ENCODE measurements around the gene PLD6. TPM values are rescaled to one million over a fixed set of nuclear protein-coding genes. Genes with fewer than 3 reads are reported as not detected.
"Not testable (repeated sequence)": the region's sequence is repeated elsewhere in the genome, so short reads cannot be mapped to it uniquely, and the experiment has no call there.

The PLD6 gene
- total RNA-seq, 1 experiment from 2014 or later: 15.1 TPM

DNA sequence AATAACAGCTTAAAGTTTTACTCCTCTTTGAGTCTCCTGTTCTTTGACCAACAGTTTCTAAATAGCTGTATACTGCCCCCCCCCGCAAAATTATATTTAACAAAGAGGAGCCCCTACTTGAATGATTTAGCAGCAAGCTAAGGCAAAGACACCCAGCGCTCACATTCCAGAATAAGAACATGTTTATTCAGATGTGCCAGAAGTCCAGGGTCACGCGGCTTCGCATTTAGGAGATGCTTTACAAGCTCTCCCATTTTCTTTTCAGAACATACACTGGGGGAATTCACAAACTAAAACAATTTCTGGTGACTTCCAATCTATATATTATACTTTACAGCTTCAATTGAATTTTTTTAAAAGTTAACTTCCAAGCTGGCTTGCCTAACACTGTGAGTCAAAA, 5.3 kb downstream of the PLD6 start:
- no peak for DNase-seq (ENCODE audit: low spot score)

DNA sequence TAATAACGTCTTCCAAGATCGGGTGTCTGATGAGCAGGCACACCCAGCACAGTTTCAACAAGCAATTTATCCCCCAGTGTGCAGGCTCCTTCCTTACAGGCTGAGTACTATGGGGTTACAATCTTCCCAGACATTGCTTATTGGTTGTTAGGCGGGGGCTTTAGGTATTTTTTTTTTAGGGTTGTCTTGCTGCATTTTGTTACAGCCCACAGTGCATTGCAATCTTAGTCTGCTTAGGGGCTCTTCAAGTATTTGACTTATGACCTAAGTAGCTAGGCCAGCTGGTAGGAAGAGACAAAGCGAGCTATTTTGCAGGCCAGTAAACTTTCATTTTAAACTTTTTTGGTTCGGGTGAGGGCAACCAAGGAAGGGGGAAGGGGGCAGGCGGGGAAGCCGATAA, 5.8 kb downstream of the PLD6 start:
- no peak for DNase-seq (ENCODE audit: low spot score)

DNA sequence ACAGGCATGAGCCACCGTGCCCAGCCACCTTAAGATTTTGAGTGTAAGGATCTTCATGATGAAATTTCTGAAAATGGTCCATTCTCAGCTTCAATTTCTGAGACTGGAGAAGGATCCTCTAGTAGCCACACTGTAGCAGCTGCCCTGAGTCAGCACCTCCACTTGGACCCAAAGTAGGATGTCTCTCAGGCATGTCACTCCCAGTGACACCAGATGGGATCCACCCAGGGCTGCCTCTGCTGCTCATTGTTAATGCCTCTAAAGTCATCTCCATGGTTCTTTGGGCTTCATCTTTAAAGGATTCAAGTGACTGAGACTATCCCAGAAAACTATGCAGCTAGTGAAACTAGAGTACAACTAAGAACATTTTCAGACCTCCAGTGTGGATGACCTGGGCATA, 7.9 kb downstream of the PLD6 start:
- DNase-seq (ENCODE audit: low spot score): no peak

DNA sequence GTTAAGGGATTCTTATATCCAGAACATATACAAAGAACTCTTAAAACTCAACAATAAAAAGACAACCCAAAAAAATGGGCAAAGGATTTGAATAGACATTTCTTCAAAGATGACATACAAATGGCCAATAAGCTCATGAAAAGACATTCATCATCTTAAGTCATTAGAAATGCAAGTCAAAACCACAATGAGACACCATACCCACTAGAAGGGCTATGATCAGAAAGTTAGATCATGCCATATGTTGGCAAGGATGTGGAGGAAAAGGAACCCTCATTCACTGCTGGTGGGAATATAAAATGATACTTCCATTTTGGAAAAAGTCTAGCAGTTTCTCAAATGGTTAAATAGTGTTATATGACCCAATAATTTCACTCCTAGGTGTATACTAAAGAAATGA, 9.4 kb downstream of the PLD6 start:
- DNase-seq (ENCODE audit: low spot score): no peak

DNA sequence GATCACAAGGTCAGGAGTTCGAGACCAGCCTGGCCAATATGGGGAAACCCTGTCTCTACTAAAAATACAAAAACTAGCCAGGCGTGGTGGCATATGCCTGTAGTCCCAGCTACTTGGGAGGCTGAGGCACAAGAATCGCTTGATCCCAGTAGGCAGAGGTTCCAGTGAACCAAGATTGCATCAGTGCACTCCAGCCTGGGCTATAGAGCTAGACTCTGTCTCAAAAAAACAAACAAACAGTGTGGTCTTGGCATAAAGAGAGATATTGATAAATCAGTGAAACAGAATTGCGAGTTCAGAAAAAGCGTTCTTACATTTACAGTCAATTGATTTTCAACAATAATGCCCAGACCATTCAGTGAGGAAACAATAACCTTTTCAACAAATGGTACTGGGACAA, 10.7 kb downstream of the PLD6 start:
- not testable (repeated sequence) for DNase-seq (ENCODE audit: low spot score)

DNA sequence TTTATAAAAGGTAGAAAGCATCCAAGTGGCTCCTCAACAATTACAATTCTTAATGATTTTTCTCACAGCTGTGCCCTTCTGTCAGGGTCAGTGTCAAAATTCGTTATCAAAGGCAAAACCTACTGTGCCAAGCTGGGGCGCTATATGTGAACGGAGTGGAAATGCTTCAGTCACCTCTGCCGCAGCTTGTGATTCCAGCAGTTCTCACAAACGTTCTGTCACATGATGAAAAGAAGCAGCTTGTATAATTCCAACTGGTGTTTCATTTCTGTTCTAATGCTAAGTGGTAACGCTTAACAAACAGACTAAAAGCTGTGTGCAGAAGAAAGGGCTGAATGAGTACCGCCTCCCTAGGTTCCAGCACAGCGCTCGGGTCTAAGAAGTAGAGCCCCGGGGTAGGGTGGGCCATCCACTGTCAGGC, 14.2 kb downstream of the PLD6 start:
- DNase-seq (ENCODE audit: low spot score): no peak

DNA sequence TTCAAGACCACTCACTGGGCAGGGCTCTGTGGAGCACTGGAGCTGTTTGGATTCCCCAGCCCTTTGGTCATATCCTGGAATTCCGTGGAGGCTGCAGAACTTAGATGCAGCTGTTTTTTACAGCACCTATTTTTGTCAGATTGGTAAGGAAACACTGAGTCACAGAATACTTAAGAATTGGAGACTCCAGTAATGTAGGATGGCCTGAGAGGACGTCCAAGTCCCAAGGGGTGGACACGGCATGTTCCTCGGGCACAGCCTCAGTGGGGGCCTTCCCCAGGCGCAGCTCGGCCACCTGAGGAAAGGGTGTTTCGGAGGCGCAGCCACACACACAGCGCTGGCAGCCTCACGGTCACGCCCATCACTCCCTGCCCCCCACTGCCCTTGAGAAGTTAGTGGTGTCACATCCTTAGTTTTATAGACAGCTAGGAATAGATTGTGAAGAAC, 14.8 kb downstream of the PLD6 start:
- DNase-seq (ENCODE audit: low spot score): peak; percentile 89

DNA sequence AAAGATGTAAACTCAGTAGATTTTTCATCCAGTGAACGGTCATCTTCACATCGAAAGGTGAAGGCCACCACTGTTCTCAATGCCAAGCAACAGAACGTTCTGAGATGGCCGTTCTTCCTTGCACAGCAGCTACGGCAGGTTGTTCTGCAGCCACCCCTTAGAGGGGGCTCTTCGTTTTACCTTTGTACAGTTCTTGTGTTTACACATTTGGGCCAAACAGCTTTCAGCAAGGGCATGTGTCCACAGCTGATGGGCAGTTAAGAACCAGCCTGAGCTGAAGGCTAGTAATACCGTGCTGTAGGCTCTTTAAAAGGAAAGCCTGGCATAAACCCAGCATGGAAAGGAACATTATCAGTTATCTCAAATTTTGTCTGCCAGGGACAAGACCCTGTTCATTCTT, 15.9 kb downstream of the PLD6 start:
- no peak for DNase-seq (ENCODE audit: low spot score)

DNA sequence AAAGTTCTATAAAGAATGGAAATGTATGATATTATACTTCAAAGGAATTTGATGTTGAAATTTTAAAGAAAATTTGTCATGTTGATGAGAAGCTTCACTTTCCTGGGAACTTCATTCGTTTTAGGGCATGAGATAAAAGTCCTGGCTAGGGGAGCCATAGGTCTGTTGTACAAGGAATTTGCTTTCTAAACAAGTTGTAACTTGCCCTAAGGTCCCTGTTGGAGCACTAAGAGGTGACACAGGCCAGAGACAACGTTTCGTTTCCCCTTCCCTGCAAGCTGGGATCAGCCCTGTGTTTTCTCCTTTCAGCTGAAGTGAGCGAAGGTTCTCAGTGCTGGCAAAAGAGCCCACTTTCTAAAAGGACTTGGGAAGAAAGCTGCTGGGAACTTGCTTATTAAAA, 16.6 kb downstream of the PLD6 start:
- DNase-seq (ENCODE audit: low spot score): no peak

DNA sequence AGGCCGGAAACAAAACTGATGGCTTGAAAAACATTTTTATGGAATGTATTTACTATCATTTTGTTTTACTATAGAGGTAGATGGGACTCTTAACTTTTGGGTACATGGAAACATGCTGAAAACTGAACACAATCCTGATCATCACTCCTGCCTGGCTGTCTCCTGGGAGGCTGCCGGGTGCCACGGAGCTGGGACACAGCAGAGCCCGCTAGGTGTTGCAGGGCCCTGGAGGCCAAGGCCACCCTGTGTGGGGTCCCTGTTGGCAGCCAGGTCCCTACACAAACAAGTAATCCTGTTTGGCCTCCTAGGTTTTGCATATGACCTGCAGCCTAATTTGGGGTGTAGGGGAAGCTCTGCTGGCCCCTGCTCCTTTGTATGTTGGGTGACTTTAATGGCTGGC, 17.5 kb downstream of the PLD6 start:
- no peak for DNase-seq (ENCODE audit: low spot score)

DNA sequence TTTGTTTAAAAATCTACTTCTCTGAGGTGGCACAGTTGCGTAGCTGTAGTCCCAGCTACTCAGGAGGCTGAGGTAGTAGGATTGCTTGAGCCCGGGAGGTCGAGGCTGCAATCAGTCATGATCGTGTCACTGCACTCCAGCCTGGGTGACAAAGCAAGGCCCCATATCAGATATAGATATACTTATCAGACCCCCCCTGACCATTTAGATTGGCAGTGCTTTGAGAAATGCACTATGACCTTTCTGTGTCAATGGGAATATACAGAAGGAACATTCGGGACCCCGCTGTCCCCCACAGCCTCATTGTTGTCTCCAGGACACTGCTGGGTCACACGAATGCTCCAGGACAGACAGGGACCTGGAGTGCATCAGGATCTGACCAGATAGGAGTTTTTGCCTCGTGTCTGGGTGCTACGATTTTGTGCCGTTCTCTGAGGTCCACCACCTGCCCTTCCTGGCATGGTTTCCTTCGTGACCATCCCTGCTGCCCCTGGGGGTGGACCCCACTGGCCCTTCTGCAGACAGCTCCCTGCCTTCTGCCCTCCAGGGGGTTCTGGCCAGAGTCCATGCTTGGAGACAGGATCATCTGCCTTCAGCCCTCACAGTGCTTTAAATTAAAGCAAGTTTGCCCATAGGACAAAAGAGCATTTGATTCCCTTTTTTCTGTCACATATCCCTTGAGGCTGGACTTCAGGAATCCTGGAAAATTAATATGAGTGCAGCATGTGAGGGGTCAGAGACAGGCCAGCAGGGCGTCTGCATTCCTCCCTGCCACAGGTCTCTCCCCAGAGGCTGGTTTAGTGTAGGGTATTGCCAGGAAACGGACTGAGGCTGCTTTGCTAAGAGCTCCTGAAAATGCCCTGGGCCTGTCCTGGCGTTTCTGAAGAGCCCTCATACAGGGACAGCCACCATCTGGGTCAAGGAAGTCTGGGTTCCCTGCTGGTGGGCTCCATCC, 19.3 kb downstream of the PLD6 start:
- DNase-seq (ENCODE audit: low spot score): peak; percentile 49

DNA sequence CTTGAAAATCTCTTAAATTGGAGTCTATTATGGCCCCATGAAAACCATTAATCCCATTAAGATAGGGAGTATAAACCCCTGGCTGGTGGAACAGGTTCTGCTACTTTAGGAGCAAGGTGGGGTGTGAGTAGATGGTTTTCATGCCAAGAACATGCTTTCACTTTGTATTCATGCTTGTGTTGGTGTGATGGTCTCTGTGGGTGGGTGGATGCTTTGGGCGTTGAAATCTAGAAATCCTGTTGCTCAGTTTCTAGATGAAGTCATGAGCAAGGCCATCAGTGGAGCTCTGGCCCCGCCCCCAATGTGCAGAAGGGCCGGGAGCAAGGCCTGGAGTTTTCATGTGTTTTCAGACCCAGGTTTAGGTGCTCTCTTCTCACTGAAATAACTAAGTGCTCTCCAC, 20.1 kb downstream of the PLD6 start:
- DNase-seq (ENCODE audit: low spot score): no peak

DNA sequence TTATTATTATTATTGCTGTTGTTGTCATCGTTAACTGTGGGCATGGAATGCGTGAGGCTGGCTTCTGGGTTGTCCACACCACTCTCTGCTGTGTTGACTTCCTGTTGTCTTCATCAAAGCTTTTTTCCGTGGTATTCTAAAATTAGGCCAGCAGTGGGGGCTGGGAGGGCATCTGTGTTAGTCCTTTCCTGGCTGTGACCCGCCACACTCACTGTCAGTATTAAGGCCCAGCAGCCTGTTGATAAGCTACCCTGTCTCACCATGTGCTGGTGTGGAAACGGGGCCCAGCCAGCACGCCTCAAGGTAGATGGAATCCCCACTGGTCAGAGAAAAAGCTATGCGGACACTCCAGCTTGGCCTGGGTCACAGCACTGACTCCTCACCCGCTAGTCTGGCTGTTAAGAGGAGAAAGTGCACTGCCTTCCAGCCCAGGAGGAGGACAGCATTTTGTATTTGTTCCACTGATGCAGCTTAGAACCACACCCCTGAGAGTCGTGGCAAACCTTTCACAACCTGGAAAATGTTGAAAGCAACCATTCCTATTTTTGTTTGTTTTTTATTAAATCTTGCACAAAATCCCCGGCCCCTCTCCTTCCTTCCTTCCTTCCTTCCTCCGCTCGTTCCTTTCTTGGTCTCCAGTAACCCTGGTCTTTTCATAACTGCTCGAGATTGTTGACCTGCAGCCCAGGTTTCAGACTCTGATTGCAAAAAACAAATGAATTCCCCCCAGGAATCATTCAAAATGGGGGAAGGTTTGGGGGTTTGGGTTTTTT, 21.0 kb downstream of the PLD6 start:
- not testable (repeated sequence) for DNase-seq (ENCODE audit: low spot score)

DNA sequence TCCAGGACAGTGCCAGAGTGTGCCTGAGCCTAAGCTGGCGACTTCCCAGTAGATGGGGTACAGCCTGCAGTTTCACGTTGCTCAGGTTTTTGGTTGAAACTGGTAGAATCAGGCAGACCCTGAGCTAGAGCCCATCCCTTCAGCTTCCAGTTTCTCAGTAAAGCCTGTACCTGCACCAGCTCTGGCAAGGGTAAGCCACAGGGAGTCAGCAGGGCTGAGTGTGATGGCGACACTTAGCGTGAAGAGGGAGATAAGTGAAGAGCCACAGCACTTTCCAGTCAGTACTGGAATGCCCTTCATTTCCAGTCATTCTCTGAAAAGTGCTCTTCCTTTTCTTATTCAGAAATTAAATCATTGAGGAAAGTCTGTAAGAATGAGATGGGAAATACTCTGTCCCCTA, 22.4 kb downstream of the PLD6 start:
- no peak for DNase-seq (ENCODE audit: low spot score)

DNA sequence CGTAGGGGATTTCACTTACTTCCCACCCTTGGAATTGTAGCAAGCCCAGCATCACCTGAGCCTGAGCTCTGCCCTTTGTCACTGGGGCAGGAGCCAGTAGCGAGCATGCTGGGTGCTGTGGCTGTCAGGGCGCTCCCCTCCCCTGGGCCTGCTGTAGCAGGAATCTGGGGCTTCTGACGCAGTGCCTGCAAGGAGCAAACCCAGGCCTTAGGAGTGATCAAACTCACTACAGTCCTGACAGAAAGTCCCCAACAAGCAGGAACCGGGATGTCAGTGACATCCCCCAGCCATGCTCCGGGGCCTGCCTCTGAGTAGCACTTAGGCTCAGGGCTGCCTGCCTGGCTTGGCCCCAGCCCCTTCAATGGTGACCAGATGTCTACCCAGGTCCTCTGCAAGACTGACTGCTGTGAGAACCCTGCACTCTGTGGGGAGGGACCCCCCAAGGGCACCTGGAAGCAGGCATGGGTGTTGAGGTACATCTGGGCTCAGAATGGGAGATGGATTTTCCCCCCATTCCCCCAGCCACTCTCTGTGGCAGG, 23.5 kb downstream of the PLD6 start:
- no peak for DNase-seq (ENCODE audit: low spot score)

DNA sequence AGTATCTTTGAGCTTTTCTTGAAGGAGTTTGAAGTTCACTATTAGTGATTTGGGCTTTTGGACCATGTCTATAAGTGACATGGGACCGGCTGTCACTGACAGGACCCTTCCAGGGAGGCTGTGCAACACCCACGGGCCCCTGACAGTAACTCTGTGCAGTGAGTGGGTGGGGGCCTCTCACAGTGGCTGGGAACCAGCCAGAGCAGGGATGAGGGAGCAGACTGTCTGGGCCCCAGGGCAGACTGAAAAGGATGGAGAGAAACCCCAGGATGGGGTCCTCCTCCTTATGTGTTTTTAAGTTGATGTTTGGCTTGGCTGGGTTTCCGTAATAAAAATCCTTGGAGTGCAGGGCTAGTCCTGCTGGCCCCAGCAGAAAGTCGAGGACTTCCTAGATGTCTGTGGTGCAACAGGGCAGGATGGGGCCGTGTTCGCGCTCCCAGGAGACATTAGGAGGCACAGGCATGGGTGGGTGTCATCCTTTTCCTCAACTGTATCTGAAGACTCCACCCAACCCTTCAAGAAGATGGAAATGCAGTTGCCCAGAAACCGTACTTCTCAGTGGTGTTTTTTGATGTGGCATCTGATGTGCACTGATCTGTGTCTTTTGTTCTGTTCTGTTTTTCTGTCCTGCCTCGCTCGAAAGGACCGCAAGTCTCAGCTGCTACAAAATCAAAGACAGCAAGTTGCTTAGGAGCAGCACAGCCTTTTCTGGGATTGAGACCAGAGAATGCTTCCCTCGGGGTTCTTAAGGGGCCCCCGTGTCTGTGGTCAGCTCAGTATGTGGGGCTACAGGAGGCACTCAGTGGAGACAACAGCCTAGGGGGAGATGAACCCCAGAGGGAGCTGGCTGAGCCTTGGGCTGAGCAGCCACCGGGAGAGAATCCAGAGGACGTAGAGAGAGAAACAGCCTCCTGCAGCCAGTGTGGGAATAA, 24.2 kb downstream of the PLD6 start:
- DNase-seq (ENCODE audit: low spot score): no peak

DNA sequence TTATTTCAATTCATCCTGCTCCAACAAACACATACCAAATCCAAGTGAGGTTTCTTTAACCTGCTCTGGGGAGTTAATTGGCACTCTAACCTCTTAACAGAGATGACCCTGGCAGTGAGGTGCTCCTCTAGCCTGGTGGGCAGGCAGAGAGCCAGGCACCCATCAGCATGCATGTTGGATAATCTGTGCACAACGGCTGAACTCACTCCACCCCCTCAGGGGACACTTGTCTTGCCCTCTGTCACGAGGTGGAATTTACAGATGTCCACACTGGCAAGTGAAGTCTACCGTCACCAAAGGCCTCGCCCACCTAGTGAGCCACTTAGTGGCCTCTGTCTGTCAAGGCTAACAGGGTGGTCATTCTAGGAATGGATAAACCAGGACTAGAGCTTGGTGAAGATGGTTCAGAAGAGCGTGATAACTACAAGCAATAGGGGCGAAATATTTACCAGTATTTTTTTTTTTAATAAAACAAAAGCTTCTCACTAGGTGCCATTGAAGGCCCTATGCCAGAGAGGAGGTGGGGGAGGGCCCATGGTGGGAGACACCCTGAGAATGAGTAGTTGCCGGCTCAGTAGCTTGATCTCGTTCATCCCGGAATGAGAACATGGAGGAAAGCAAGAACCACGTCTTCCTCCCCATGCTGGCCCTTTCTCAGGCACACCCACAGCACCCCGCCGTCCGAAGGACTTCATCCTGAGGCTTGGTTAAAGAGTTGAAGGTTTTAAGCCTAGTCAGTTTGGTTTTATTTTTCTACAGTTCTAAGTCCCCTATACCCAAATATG, 25.2 kb downstream of the PLD6 start:
- no peak for DNase-seq (ENCODE audit: low spot score)

DNA sequence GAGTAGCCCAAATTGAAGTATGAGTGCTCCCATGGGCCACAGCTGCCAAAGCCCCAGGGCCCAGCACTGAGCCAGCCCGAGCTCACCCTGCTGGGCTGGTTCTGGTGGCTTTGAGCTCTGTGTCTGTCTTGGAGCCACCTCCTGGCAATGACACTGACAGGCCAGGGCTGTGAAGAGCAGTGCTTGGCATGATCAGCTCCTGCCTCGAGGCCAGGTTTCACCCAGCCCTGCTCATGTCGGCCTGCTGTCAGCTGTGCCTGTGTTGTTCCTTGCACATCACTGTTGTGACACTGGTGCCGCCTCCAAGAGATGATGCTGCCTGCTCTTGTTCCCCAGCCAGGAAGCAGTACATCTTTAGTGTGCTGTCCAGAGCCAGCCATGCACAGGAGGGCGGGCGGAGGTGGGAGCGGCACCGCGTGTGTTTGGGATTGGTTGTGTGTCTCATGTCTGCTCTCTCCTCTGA, 26.0 kb downstream of the PLD6 start:
- no peak for DNase-seq (ENCODE audit: low spot score)

DNA sequence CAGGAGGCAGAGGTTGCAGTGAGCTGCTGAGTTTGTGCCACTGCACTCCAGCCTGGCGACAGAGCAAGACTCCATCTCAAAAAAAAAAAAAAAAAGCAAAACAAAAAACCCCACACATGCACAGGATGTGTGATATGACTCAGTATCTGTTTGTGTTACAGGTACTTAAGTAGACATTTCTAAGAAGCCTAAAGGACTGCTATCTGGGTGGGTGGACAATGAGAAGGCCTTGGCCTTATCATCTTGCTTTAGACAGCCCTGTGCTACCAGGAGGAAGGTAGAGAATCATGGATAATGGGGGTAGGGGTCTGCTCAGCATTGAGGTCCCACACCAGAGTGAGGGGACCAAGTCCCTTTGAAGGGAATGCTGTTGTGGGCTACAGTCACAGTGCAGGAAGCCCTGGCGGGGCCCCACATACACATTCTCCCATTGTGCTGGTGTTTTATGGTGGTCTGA, 26.7 kb downstream of the PLD6 start:
- DNase-seq (ENCODE audit: low spot score): no peak

DNA sequence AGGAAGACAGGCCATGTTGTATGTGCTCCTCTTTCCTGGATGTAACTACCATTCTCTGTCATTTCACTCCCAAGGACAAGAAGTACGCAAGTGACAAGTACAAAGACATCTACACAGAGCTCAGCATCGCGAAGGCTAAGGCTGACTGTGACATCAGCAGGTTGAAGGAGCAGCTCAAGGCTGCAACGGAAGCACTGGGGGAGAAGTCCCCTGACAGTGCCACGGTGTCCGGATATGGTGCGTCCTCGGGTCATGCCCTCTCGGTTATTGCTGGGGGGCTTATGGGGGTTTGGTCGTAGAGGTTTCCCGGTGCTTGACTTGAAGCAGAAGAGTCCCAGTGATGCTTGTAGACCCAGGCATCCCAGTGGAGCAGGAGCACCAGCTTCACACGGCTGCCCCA, 29.0 kb downstream of the PLD6 start:
- DNase-seq (ENCODE audit: low spot score): no peak
